ENCODE data around the gene ENOX2. TPM values are rescaled to one million over a fixed set of nuclear protein-coding genes. Genes with fewer than 3 reads are reported as not detected.

Gene ENOX2
- total RNA-seq, 1 experiment from 2014 or later, result 12.9 TPM

- no peaks in the 10 kb centered on the region for H3K9me2 ChIP-seq (ENCODE audit: insufficient read depth)
- BruUV-seq (replicated peaks), result no TSS peak
- no peaks in the 10 kb centered on the region for H3K9me3 ChIP-seq (ENCODE audit: control insufficient read depth in 1 of 2, insufficient read depth in 1 of 2, low read depth in 1 of 2, low read length in 2 of 2)
- DNase-seq (ENCODE audit: low read depth, low spot score) (no peak), ATAC-seq (no peak)
- no peaks in the 10 kb centered on the region for H3K36me3 ChIP-seq (ENCODE audit: control insufficient read depth in 1 of 2, insufficient read depth in 2 of 2, low read length in 2 of 2)
- no peak overlapping the region for H3K4me3 ChIP-seq (replicated peaks in 1 of 2; ENCODE audit: low read depth in 1 of 2, low read length in 2 of 2)
- TF ChIP-seq POLR2A (IDR thresholded peaks at IDR 0.05; ENCODE audit: borderline replicate concordance, extremely low read depth, insufficient read depth, insufficient read length) (no peak), JUND (IDR thresholded peaks at IDR 0.05) (no peak), SRF (IDR thresholded peaks at IDR 0.05; ENCODE audit: low read depth) (no peak), POLR2AphosphoS5 (IDR thresholded peaks at IDR 0.05; ENCODE audit: low read depth, low read length) (no peak), SIN3A (IDR thresholded peaks at IDR 0.05; ENCODE audit: low read depth) (no peak), RAD21 (IDR thresholded peaks at IDR 0.05; ENCODE audit: low read depth) (no peak), ZNF274 (IDR thresholded peaks at IDR 0.05; ENCODE audit: low read depth, low read length) (no peak), YY1 (IDR thresholded peaks at IDR 0.05; ENCODE audit: extremely low read depth, insufficient replicate concordance, low read depth, low read length) (no peak), TCF7L2 (IDR thresholded peaks at IDR 0.05; ENCODE audit: borderline replicate concordance, extremely low read depth, insufficient read depth, insufficient read length) (no peak), EZH2phosphoT487 (IDR thresholded peaks at IDR 0.05; ENCODE audit: borderline replicate concordance) (no peak), MAX (IDR thresholded peaks at IDR 0.05) (no peak), CBX3 (IDR thresholded peaks at IDR 0.05; ENCODE audit: low read depth) (no peak)
- H3K27me3 ChIP-seq (ENCODE audit: insufficient read depth, low read length), result no peaks in the 10 kb centered on the region
- no peak overlapping the region for H3K9ac ChIP-seq (ENCODE audit: low read length)
- no peaks in the 10 kb centered on the region for H4K20me1 ChIP-seq (ENCODE audit: insufficient read depth)
- CTCF ChIA-PET, result no interaction called here
- H3K4me1 ChIP-seq (ENCODE audit: control insufficient read depth in 1 of 2, insufficient read depth in 2 of 2, low read length in 2 of 2), result no peaks in the 10 kb centered on the region
- no peak overlapping the region for H3K27ac ChIP-seq (ENCODE audit: low read depth, low read length)
- H3K79me2 ChIP-seq (ENCODE audit: insufficient read depth, low read length), result no peaks in the 10 kb centered on the region
- no peak overlapping the region for H3K4me2 ChIP-seq (ENCODE audit: low read length)
- RAD21 ChIA-PET (ENCODE audit: low non-redundant PET in 1 of 2, low total read pairs in 2 of 2, uncharacterized antibody in 2 of 2, unreplicated experiment in 2 of 2), result no interaction called here
- POLR2A ChIA-PET, result no interaction called here
- intact Hi-C loops (cut with micrococcal nuclease), result no loop called here
- H2AFZ ChIP-seq (ENCODE audit: low read depth, low read length, poor library complexity, severe bottlenecking), result no peak overlapping the region
Measured at GRCh38 chrX:130695931-130696330, 207.1 kb downstream of the ENOX2 start.

- POLR2A ChIA-PET, result no interaction called here
- Histone ChIP-seq H3K4me1 (ENCODE audit: control insufficient read depth in 1 of 2, insufficient read depth in 2 of 2, low read length in 2 of 2) (no peaks in the 10 kb centered on the region), H3K9me2 (ENCODE audit: insufficient read depth) (no peaks in the 10 kb centered on the region), H3K27ac (ENCODE audit: low read depth, low read length) (no peak overlapping the region), H3K4me3 (replicated peaks in 1 of 2; ENCODE audit: low read depth in 1 of 2, low read length in 2 of 2) (no peak overlapping the region), H3K79me2 (ENCODE audit: insufficient read depth, low read length) (no peaks in the 10 kb centered on the region), H3K4me2 (ENCODE audit: low read length) (no peak overlapping the region), H2AFZ (ENCODE audit: low read depth, low read length, poor library complexity, severe bottlenecking) (no peak overlapping the region), H3K9me3 (ENCODE audit: control insufficient read depth in 1 of 2, insufficient read depth in 1 of 2, low read depth in 1 of 2, low read length in 2 of 2) (no peaks in the 10 kb centered on the region), H3K27me3 (ENCODE audit: insufficient read depth, low read length) (no peaks in the 10 kb centered on the region), H3K36me3 (ENCODE audit: control insufficient read depth in 1 of 2, insufficient read depth in 2 of 2, low read length in 2 of 2) (no peaks in the 10 kb centered on the region), H4K20me1 (ENCODE audit: insufficient read depth) (no peaks in the 10 kb centered on the region), H3K9ac (ENCODE audit: low read length) (no peak overlapping the region)
- no peak for DNase-seq (ENCODE audit: low read depth, low spot score)
- intact Hi-C loops (cut with micrococcal nuclease), result no loop called here
- ATAC-seq, result no peak
- CTCF ChIA-PET, result no interaction called here
- TF ChIP-seq MAX (IDR thresholded peaks at IDR 0.05) (no peak), POLR2A (IDR thresholded peaks at IDR 0.05; ENCODE audit: borderline replicate concordance, extremely low read depth, insufficient read depth, insufficient read length) (no peak), REST (IDR thresholded peaks at IDR 0.05; ENCODE audit: low read depth) (no peak), ELF1 (IDR thresholded peaks at IDR 0.05; ENCODE audit: borderline replicate concordance, low read depth) (no peak), TCF7L2 (IDR thresholded peaks at IDR 0.05; ENCODE audit: borderline replicate concordance, extremely low read depth, insufficient read depth, insufficient read length) (no peak), POLR2AphosphoS5 (IDR thresholded peaks at IDR 0.05; ENCODE audit: low read depth, low read length) (no peak), JUND (IDR thresholded peaks at IDR 0.05) (no peak)
- BruUV-seq (replicated peaks), result no TSS peak
- RAD21 ChIA-PET (ENCODE audit: low non-redundant PET in 1 of 2, low total read pairs in 2 of 2, uncharacterized antibody in 2 of 2, unreplicated experiment in 2 of 2), result no interaction called here
Measured at GRCh38 chrX:130694983-130695382, 208.0 kb downstream of the ENOX2 start.

Data from HCT116 (cell line).